Gastroesophageal sphincter (tissue), 3 donors: Measurements from ENCODE around the gene FOXL1.

Experiments used
- CTCF ChIP-seq, 4 experiments: fragments of 200-600 bp in 2 of 4; fragments of 450-650 bp in 2 of 4; sonication (generic) in 1 of 4; IDR thresholded peaks; one replicate each; pipeline ENCODE4 v1.5.1; 2017 to 2019; ENCODE audit warnings: antibody characterized with exemption in 4 of 4, mild to moderate bottlenecking in 2 of 4, moderate library complexity in 2 of 4
- EP300 ChIP-seq: sonication (generic); formaldehyde crosslinking; IDR thresholded peaks from one replicate; pipeline ENCODE4 v1.6.1; 2017; ENCODE audit warnings: antibody characterized with exemption, mild to moderate bottlenecking
- POLR2A ChIP-seq, 2 donors: fragments of 450-650 bp; IDR thresholded peaks; one replicate each; pipeline ENCODE4 v1.6.1; 2017; ENCODE audit warnings: antibody characterized with exemption in 2 of 2, mild to moderate bottlenecking in 2 of 2, moderate library complexity in 1 of 2
- POLR2AphosphoS5 ChIP-seq: sonication (generic); formaldehyde crosslinking; IDR thresholded peaks from one replicate; pipeline ENCODE4 v1.6.1; 2017; ENCODE audit warnings: antibody characterized with exemption

DNA sequence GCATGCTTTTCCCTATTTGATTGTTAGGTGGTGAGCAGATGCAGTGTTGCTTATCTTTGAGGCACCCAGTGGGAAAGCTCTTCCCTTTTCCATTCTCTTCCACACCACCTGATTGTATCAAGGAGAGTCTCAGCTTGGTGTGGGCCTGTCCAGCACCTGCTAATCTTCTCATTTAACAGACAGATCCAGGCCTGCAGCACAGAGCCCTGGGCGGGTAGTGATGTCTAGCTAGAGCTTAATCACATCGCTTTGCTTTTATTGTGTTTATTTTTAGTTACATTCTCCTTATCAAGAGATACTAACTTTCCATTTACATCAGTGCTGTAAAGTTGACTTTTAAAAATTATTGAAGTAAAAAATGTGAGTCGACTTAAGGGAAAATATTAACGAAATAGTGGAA lies 24.2 kb downstream of the FOXL1 start:
- TF ChIP-seq CTCF (IDR thresholded peaks at IDR 0.05) = no peak
- no peak for TF ChIP-seq EP300
- no peak for TF ChIP-seq POLR2A (IDR thresholded peaks at IDR 0.05)
- TF ChIP-seq POLR2AphosphoS5 = no peak
